Activated CD4-positive, alpha-beta T cell treated with anti-CD3 and anti-CD28 coated beads, Interleukin-2, amount 50 U/mL, for 1 hour (primary cell): Measurements from ENCODE around the gene SEC22C.
"Not testable (repeated sequence)": the region's sequence is repeated elsewhere in the genome, so short reads cannot be mapped to it uniquely, and the experiment has no call there.

Experiments
- DNase-seq: peaks from one replicate; pipeline ENCODE4 v3.0.0-alpha.2; 2020

SEC22C gene

GRCh38 chr3:42581709-42582473, at the start of gene SEC22C:
Gene SEC22C (minus strand): TSS chr3:42581967. CDS start chr3:42569046, 12,921 bp downstream.
- DNase-seq, result peak; percentile 95

GRCh38 chr3:42613462-42613861, 31.7 kb upstream of the SEC22C start:
- DNase-seq, result no peak

- DNase-seq, result no peak
Measured at GRCh38 chr3:42612928-42613327, 31.2 kb upstream of the SEC22C start.

DNA sequence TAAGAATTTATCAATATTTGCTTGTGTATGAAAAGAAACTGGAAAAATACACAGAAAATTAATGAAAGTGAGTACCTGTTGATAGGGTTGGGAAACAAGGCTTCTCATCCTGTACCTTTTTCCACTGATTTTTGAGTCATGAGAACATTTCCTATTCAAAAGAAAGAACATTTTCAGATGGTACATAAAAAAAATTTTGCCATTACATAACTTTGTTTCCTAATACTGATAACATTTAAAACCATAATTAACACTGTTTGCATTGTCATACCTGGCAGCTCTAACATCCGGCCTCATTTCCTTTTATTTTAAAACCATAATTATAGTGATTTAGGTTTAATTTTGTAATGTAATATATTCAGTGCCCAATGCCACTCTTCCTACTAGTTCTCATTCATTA, 30.4 kb upstream of the SEC22C start:
- no peak for DNase-seq

DNA sequence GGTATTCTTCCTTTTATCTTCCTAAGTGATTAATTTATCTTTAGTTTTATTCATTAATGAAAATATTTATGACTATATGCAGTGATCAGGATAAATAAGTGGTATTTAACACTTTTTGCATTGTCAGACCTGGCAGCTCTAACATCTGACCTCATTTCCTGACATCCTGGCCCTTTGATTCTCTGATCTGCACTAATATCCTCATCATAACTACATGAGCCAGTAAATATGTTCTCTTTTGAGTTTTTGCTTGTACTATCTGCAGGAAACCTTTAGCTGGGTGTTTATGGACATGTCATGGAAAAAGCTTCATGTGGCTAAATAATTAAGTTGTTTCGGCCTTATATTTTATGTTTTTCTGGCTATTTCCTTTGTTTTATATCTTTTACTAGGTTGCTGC, 29.2 kb upstream of the SEC22C start:
- DNase-seq, result no peak

GRCh38 chr3:42608581-42608980, 26.8 kb upstream of the SEC22C start:
- DNase-seq, result no peak

GRCh38 chr3:42605546-42606173, 23.9 kb upstream of the SEC22C start:
- DNase-seq, result no peak

- no peak for DNase-seq
Measured at GRCh38 chr3:42602961-42603360, 21.2 kb upstream of the SEC22C start.

DNA sequence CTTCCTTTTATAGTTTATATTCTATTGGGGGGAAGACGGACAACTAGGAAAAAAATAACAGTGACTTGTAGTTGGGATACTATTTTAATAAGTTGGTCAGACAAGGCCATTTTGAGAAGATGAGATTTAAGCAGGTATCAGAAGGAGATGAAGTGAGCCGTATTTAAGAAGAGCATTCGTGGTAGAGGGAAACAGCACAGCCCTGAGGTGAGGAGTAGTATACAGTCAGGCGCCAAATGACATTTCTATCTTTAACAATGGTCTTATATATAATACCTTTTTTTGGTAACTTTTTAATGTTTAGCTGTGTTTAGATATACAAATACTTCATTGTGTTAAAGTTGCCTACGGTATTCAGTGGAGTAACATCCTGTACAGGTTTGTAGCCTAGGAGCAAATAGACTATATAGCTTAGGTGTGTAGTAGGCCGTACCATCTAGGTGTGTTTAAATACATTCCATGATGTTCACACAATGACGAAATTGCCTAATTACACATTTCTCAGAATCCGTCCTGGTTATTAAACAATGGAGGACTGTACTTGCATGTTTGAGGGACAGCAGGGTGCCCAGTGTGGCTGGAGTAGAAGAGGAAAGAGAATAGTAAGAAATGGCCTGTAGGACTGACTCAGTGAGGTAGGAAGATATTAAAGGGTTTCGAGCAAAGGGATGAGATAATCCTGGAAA, 20.3 kb upstream of the SEC22C start:
- DNase-seq, result no peak

GRCh38 chr3:42600958-42601675, 19.4 kb upstream of the SEC22C start:
- no peak for DNase-seq

GRCh38 chr3:42600111-42600957, 18.6 kb upstream of the SEC22C start, which contains the start of gene NKTR:
Gene NKTR (plus strand): TSS chr3:42600686. CDS start chr3:42601007, 321 bp downstream.
- peak; percentile 99 for DNase-seq

DNA sequence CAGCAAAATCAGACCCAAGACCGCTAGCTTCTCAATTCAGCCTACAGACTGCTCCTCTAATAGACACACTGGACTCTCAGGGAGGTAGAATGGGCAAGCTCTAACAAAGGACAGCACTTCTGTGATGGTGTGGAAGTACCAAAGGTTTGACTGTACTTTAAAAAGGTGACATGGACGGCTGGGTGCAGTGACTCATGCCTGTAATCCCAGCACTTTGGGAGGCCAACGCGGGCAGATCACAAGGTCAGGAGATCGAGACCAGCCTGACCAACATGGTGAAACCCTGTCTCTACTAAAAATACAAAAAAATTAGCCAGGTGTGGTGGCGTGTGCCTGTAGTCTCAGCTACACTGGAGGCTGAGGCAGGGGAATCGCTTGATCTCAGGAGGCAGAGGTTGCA, 15.3 kb upstream of the SEC22C start:
- DNase-seq, result not testable (repeated sequence)

- DNase-seq, result no peak
Measured at GRCh38 chr3:42595682-42596081, 13.9 kb upstream of the SEC22C start.

- DNase-seq, result no peak
Measured at GRCh38 chr3:42593635-42594034, 11.9 kb upstream of the SEC22C start.

GRCh38 chr3:42591811-42592210, 10.0 kb upstream of the SEC22C start:
- no peak for DNase-seq

DNA sequence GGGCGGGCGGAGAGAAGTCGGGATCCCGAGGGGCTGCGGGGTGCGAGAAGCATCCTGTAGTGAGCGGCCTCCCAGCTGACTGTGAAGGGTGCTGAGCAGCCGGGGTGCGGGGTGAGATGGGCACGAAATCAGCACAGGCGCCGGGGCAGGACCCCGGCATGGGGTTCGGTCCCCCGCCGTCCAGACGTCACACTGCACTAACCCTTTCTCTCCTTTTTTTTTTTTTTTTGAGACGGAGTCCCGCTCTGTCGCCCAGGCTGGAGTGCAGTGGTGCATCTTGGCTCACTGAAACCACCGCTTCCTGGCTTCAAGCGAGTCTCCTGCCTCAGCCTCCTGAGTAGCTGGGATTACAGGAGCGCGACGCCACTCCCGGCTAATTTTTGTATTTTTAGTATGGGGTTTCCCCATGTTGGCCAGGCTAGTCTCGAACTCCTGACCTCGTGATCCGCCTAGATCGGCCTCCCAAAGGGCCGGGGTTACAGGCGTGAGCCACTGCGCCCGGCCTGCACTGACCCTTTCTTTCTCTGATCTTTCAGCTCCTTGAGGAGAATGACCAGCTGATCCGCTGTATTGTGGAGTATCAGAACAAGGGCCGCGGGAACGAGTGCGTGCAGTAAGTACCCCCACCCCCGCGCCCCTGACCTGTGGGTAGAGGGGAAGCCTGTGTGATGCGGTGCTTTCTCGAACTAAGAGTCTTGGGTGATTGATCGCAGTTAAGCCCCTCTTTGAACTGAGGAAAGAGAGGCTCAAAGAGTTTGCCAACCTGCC, 9.4 kb upstream of the SEC22C start:
- no peak for DNase-seq

- DNase-seq, result no peak
Measured at GRCh38 chr3:42589382-42590109, 7.8 kb upstream of the SEC22C start.

- no peak for DNase-seq
Measured at GRCh38 chr3:42588625-42589024, 6.9 kb upstream of the SEC22C start.

- DNase-seq, result no peak
Measured at GRCh38 chr3:42582474-42583070, 805 bp upstream of the SEC22C start.

GRCh38 chr3:42581400-42581708, 413 bp downstream of the SEC22C start:
- DNase-seq, result no peak
